H9 (cell line): ENCODE measurements around the gene FBXL14. TPM values are rescaled to one million over a fixed set of nuclear protein-coding genes. Genes with fewer than 3 reads are reported as not detected.

Experiments
- DNase-seq: peaks from one replicate; pipeline ENCODE4 v3.0.0-alpha.2; 2017
- H2AFZ ChIP-seq: one replicate; pipeline ENCODE4 v1.6.1; 2013; ENCODE audit warnings: mild to moderate bottlenecking, low read length, control low read depth, moderate library complexity
- H2AK5ac ChIP-seq: 2 replicates; pipeline ENCODE4 v1.6.1; 2013; ENCODE audit warnings: low read length, control low read depth, mixed read lengths; ENCODE audit not compliant: insufficient read length
- H2BK120ac ChIP-seq: one replicate; pipeline ENCODE4 v1.6.1; 2013; ENCODE audit warnings: low read depth, mild to moderate bottlenecking, low read length, control low read depth, inconsistent platforms; ENCODE audit not compliant: poor library complexity, severe bottlenecking
- H2BK12ac ChIP-seq: 2 replicates; pipeline ENCODE4 v1.6.1; 2013; ENCODE audit warnings: low read length, control low read depth, mixed read lengths, low read depth; ENCODE audit not compliant: insufficient read length
- H2BK15ac ChIP-seq: 2 replicates; pipeline ENCODE4 v1.6.1; 2013; ENCODE audit warnings: low read depth, low read length, control low read depth
- H2BK20ac ChIP-seq: one replicate; pipeline ENCODE4 v1.6.1; 2013; ENCODE audit warnings: low read depth, mild to moderate bottlenecking, low read length, control low read depth, inconsistent platforms; ENCODE audit not compliant: poor library complexity, severe bottlenecking
- H2BK5ac ChIP-seq: 2 replicates; pipeline ENCODE4 v1.6.1; 2013; ENCODE audit warnings: low read length, control low read depth, mixed read lengths; ENCODE audit not compliant: insufficient read length
- H3K14ac ChIP-seq: 2 replicates; pipeline ENCODE4 v1.6.1; 2013; ENCODE audit warnings: low read length, control low read depth; ENCODE audit not compliant: insufficient read depth
- H3K18ac ChIP-seq: 2 replicates; pipeline ENCODE4 v1.6.1; 2013; ENCODE audit warnings: low read depth, mild to moderate bottlenecking, mixed read lengths, low read length, control low read depth; ENCODE audit not compliant: insufficient read length
- H3K23ac ChIP-seq: 2 replicates; pipeline ENCODE4 v1.6.1; 2013; ENCODE audit warnings: low read length, control low read depth, mixed read lengths, low read depth; ENCODE audit not compliant: insufficient read length
- H3K23me2 ChIP-seq: 2 replicates; pipeline ENCODE4 v1.6.1; 2013; ENCODE audit warnings: low read depth, mild to moderate bottlenecking, mixed read lengths, low read length, control low read depth; ENCODE audit not compliant: insufficient read length, poor library complexity, severe bottlenecking
- H3K27ac ChIP-seq: 2 replicates; pipeline ENCODE4 v1.5.1; 2013; ENCODE audit warnings: low read length, control low read depth, mixed read lengths, low read depth; ENCODE audit not compliant: insufficient read length
- H3K27me3 ChIP-seq: 2 replicates; pipeline ENCODE4 v1.6.1; 2013; ENCODE audit warnings: low read length, control low read depth, inconsistent platforms; ENCODE audit not compliant: insufficient read depth
- H3K4ac ChIP-seq: 2 replicates; pipeline ENCODE4 v1.6.1; 2013; ENCODE audit warnings: low read depth, mild to moderate bottlenecking, control low read depth, inconsistent platforms, low read length, moderate library complexity
- H3K4me1 ChIP-seq: 2 replicates; pipeline ENCODE4 v1.6.1; 2013; ENCODE audit warnings: low read length, control low read depth, inconsistent platforms; ENCODE audit not compliant: insufficient read depth
- H3K4me2 ChIP-seq: 2 replicates; pipeline ENCODE4 v1.6.1; 2013; ENCODE audit warnings: low read length, control low read depth, mixed read lengths; ENCODE audit not compliant: insufficient read length, insufficient read depth
- H3K56ac ChIP-seq: 2 replicates; pipeline ENCODE4 v1.6.1; 2013; ENCODE audit warnings: low read depth, mild to moderate bottlenecking, mixed read lengths, low read length, control low read depth; ENCODE audit not compliant: insufficient read length
- H3K79me1 ChIP-seq: 2 replicates; pipeline ENCODE4 v1.6.1; 2013; ENCODE audit warnings: low read depth, mild to moderate bottlenecking, moderate library complexity, low read length, control low read depth, inconsistent platforms; ENCODE audit not compliant: insufficient read depth, poor library complexity, severe bottlenecking
- H3K79me2 ChIP-seq: 2 replicates; pipeline ENCODE4 v1.6.1; 2013; ENCODE audit warnings: low read length, control low read depth, inconsistent platforms; ENCODE audit not compliant: insufficient read depth
- H3K9ac ChIP-seq: 2 replicates; pipeline ENCODE4 v1.6.1; 2013; ENCODE audit warnings: low read length, control low read depth, mixed read lengths; ENCODE audit not compliant: insufficient read length; ENCODE audit errors: extremely low read depth
- H3K9me3 ChIP-seq: one replicate; pipeline ENCODE4 v1.6.1; 2013; ENCODE audit warnings: low read depth, low read length, inconsistent platforms; ENCODE audit not compliant: control insufficient read depth
- H3T11ph ChIP-seq: one replicate; pipeline ENCODE4 v1.6.1; 2013; ENCODE audit warnings: mild to moderate bottlenecking, low read length, control low read depth, inconsistent platforms
- H4K20me1 ChIP-seq: one replicate; pipeline ENCODE4 v1.6.1; 2013; ENCODE audit not compliant: control insufficient read depth, insufficient read length, insufficient read depth
- H4K5ac ChIP-seq: 2 replicates; pipeline ENCODE4 v1.6.1; 2013; ENCODE audit warnings: low read depth, mild to moderate bottlenecking, mixed read lengths, low read length, control low read depth; ENCODE audit not compliant: insufficient read length
- H4K8ac ChIP-seq: replicated peaks from 2 replicates; pipeline ENCODE4 v1.6.1; 2013; ENCODE audit warnings: low read length, control low read depth, mixed read lengths, low read depth; ENCODE audit not compliant: insufficient read length
- H4K91ac ChIP-seq: 2 replicates; pipeline ENCODE4 v1.6.1; 2013; ENCODE audit warnings: low read depth, mild to moderate bottlenecking, moderate library complexity, mixed read lengths, low read length, control low read depth; ENCODE audit not compliant: insufficient read length
- H3K27ac Mint-ChIP-seq, 3 experiments: 2 replicates in 2 of 3; 3 replicates in 1 of 3; pipeline ENCODE4 v1.8.0; 2020 to 2021; ENCODE audit warnings: mixed read lengths in 3 of 3, mild to moderate bottlenecking in 1 of 3, moderate library complexity in 1 of 3
- H3K27me3 Mint-ChIP-seq: 2 replicates; pipeline ENCODE4 v1.8.0; 2021; ENCODE audit warnings: low read depth, mild to moderate bottlenecking, moderate library complexity, mixed read lengths
- H3K36me3 Mint-ChIP-seq, 3 experiments: 2 replicates in 2 of 3; 3 replicates in 1 of 3; pipeline ENCODE4 v1.8.0; 2020 to 2021; ENCODE audit warnings: low read depth in 3 of 3, mixed read lengths in 3 of 3; ENCODE audit not compliant: insufficient read depth in 1 of 3
- H3K4me1 Mint-ChIP-seq, 2 experiments: 2 replicates each; pipeline ENCODE4 v1.8.0; 2020; ENCODE audit warnings: mixed read lengths in 2 of 2
- H3K4me3 Mint-ChIP-seq, 2 experiments: 2 replicates in 1 of 2; 3 replicates in 1 of 2; pipeline ENCODE4 v1.8.0; 2020 to 2021; ENCODE audit warnings: mild to moderate bottlenecking in 2 of 2, mixed read lengths in 2 of 2, moderate library complexity in 1 of 2
- H3K9me3 Mint-ChIP-seq, 2 experiments: 2 replicates in 1 of 2; 3 replicates in 1 of 2; pipeline ENCODE4 v1.8.0; 2020; ENCODE audit warnings: mild to moderate bottlenecking in 2 of 2, mixed read lengths in 2 of 2, moderate library complexity in 1 of 2
- CTCF ChIP-seq: fragments of 200-600 bp; sonication (generic); conservative IDR thresholded peaks from 3 replicates; pipeline ENCODE4 v1.8.0; 2021; ENCODE audit warnings: antibody characterized with exemption, mild to moderate bottlenecking
- WGBS: extraction: QIAGEN DNeasy Blood & Tissue Kit; methylation state at CpG from one replicate; pipeline ENCODE4 v1.1.7; 2013; ENCODE audit warnings: missing lambda C conversion rate, low lambda C conversion rate, mixed read lengths; ENCODE audit not compliant: insufficient read length; ENCODE audit errors: extremely low coverage; 5-methylcytosine and 5-hydroxymethylcytosine counted together
- total RNA-seq: library from RNA; stranded (reverse); gene quantifications from 2 replicates; pipeline ENCODE4 v1.2.1, GENCODE V29; 2021

Gene FBXL14
- total RNA-seq, 1 experiment from 2014 or later: 15.6 TPM

GRCh38 chr12:1564067-1564466, 30.3 kb downstream of the FBXL14 start:
- H3K36me3 Mint-ChIP-seq: no peaks in the 10 kb centered on the region
- no peak overlapping the region for H2BK5ac ChIP-seq
- H3K9me3 Mint-ChIP-seq: no peaks in the 10 kb centered on the region
- H3K4me3 Mint-ChIP-seq: no peak overlapping the region
- H3K14ac ChIP-seq: no peak overlapping the region
- no peaks in the 10 kb centered on the region for H3K23me2 ChIP-seq
- no peak overlapping the region for H3K23ac ChIP-seq
- H3K27ac Mint-ChIP-seq: no peak overlapping the region
- H2BK12ac ChIP-seq: no peak overlapping the region
- H4K91ac ChIP-seq: no peak overlapping the region
- H3K18ac ChIP-seq: no peak overlapping the region
- no peaks in the 10 kb centered on the region for H3K79me2 ChIP-seq
- H2AK5ac ChIP-seq: no peak overlapping the region
- H3K56ac ChIP-seq: no peak overlapping the region
- no peak overlapping the region for H2BK20ac ChIP-seq
- no peak overlapping the region for H3K9ac ChIP-seq
- H3K27ac ChIP-seq: no peak overlapping the region
- H3K79me1 ChIP-seq: no peaks in the 10 kb centered on the region
- no CpG with 5 or more reads among the region's 2 CpGs for WGBS
- no peaks in the 10 kb centered on the region for H3K9me3 ChIP-seq
- H2AFZ ChIP-seq: no peak overlapping the region
- no peak for TF ChIP-seq CTCF
- no peak overlapping the region for H2BK15ac ChIP-seq
- H3K4me2 ChIP-seq: no peak overlapping the region
- no peak overlapping the region for H3K4ac ChIP-seq
- no peak overlapping the region for H2BK120ac ChIP-seq
- no peak overlapping the region for H4K8ac ChIP-seq
- no peaks in the 10 kb centered on the region for H3K27me3 ChIP-seq
- H3K27me3 Mint-ChIP-seq: peaks cover 8% of the 10 kb centered on the region
- peaks cover 15 to 16% of the 10 kb centered on the region in 2 experiments for H3K4me1 Mint-ChIP-seq
- no peak for DNase-seq
- H4K5ac ChIP-seq: no peak overlapping the region
- H3K4me1 ChIP-seq: 0 out of 2 replicates have a peak, but pooled peaks cover 2% of the 10 kb centered on the region
- no peaks in the 10 kb centered on the region for H4K20me1 ChIP-seq
- no peak overlapping the region for H3T11ph ChIP-seq
